NOMO-1 treated with DMSO at 0.1 percent for 48 hours (cell line): ENCODE measurements around the gene AFG1L.
"Not testable (repeated sequence)": the region's sequence is repeated elsewhere in the genome, so short reads cannot be mapped to it uniquely, and the experiment has no call there.

ENCODE experiments used
- DNase-seq: peaks from one replicate; lab custom pipeline; 2025; ENCODE audit not compliant: unreplicated experiment; lab: John Stamatoyannopoulos, UW

Gene AFG1L

DNA sequence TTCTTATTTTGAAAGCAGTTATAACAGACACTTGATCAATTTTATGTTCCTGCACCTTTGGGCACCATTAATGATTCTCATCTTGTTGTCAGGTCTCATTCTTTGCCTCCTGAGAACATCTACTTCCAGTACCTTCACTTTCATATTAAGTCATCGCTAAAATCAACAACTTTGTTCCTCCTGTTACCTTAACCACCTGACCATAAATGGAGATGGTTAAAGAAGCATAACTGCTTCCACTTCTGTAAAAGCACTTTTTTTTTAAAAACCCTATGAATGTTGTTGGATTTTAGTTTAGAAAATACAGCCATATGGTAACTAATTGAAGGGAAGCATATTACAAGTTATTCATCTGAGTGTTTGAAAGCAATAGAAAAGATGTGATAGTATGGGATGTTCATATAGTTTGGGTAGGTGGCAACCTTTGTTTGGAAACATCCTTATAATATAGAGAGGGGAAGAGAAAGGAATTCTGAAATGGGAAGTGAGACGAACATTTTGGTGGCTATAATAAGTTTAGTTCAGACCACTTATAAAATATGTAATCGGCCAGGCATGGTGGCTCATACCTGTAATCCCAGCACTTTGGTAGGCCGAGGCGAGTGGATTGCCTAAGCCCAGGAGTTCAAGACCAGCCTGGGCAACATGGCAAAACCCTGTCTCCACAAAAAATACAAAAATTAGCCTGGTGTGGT lies 53.9 kb downstream of the AFG1L start:
- DNase-seq: peak; percentile 54

DNA sequence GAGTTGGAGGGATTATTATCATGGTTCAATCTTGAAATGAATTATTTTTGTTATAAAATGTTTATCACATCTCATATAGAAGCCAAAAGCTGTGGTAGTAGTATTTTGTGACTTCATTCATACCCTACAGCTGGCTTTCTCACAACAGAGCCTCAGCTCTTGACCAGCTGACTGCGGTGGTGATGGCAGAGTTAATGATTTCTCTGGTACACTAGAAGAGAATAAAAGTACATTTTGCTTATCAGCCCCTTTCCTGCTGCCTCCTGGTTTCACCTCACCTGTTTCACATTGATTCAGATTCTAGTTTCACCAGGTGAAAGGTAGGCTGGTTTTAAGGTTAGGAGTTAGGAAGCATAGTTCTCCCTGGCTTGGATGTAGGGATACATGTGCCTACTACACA lies 55.7 kb downstream of the AFG1L start:
- DNase-seq: no peak

DNA sequence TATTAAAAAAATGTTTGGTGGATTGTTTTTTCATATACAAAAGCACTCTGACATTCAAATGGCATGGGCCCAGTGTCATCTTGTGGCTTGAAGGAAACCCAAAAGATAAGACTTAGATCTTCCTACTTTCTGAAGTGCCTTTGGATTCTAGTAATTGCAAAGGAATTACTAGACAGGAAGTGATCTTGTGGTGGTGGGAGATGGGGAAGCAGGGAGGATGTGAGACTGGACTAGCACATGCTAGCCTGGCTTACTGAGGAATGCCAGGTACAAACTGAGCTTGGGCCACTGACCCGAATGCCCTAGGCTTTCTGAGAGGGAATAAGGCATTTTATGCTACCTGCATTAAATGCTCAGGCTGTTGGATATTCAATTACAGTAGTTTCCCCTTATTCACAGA lies 59.0 kb downstream of the AFG1L start:
- DNase-seq: no peak

DNA sequence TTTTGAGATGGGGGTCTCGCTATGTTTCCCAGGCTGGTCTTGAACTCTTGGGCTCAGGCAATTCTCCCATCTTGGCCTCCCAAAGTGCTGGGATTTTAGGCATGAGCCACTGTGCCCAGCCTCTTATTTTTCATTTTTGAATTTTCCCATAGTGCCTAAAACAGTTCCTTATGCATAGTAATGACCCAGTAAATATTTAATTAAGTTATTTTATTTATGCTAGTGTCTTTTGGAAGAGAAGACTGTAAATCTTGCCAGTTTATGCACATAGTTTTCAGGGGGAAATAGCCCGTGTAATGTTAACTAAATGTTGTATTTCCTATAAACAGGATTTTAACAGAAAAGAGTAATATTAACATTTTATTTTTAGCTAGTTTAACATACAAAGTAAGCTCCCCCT lies 60.3 kb downstream of the AFG1L start:
- DNase-seq: no peak

DNA sequence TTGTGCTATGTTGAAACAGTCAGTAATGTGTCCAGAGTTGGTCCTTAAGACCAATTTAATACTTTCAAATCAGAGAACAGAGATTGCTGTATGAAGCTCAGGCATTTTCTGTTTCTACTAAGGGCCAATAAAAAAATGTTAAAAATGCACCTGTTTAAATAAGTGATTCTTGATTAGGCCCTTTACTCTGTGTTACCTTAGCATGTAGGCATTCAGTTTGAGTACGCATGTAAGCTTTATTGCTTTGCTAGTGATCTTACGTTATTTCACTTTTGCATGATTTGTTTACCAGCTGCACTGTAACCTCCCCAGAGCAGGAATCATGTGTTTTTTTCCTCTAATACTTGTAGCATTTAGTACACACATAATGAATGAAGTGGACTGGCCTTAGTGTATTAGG lies 61.0 kb downstream of the AFG1L start:
- no peak for DNase-seq

DNA sequence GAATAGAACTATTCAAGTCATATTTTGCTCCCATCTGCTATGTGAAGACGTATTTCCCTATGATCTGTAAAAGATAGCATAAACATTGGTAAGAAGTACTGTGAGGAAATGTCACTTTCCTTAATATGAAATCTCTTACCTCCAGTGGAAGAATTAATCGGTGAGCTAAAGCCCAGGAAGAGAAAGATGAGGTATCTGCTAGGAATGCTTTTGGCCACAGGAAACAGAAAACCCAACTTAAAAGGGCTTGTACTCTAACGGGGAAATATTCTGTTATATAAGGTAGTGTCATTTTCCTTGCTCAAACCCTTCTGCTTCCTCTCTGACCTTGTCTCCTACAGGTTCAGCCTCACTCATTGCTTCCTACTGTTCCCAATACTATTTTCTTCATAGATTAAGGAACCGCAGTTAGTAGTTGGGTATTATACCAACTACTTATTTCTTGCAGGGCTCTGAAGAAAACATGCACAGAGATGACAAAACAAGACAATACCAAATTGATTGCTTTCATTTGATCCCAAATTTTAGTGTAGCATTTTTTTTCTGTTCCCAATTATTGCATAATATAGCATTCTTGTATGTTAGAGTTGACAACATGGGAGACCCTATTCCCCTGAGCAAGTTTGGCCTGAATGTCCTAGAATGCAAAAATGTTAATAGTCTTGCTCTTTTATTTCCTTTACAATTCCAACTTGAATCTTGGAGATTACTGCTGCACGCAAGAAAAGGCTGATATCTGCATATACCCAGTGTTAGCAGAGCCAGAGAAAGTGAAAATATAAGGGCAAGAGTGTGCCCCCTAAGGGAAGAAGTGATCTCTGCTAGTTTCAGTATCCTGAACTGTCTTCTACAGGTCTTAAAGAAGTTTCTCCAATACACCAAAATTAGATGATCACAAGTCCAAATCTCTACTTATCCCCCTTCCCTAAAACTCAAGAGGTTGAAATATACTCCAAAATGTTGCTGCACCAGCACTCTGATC lies 65.3 kb downstream of the AFG1L start:
- peak; percentile 35 for DNase-seq

GRCh38 chr6:108360919-108361311 lies 66.1 kb downstream of the AFG1L start:
- no peak for DNase-seq

DNA sequence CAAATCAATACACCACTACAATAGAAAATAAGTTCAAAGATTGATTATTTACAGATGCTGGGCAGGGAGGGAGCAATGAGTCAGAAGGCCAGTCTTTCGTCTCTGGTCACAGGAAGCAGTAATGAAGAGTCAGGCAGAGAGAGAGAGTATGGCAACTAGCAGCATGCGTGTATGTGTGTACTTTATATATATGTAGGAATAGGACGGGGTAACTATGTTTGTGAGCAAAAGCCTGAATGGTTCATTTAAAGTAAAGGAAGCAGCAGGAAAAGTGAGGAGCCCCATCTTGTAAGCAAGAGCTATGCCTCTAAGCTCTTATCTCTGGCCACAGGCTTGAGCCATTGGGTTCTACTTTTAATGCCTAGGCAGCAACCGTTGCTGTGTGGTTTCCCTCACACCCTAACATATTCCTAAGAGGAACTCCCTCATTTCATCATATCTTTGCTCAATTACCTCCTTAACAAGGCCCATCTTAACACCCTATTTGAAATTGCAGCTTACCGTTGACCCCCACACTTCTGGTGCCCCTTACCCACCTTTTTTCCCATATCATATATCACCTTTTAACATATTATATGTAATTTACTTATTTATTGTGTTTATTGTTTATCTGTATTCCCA lies 66.6 kb downstream of the AFG1L start:
- DNase-seq: peak; percentile 86

DNA sequence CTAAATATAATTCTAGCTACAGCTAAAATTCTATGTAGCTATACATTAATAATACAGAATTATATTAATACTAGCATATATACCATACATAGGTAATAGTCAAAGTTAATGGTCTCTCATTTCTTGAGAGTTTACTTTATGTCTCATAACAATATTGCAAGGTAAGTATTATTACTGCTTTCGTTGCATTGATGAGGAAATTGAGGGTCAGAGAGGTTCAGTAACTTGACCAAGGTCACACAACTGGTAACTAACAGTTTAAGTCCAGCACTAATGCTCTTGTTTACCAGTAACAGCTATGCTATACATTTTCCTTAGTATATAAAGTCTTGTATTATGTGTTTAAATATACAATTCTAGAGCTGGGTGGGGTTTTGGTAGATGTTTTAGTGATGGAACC lies 67.6 kb downstream of the AFG1L start:
- no peak for DNase-seq

GRCh38 chr6:108363113-108363512 lies 68.3 kb downstream of the AFG1L start:
- no peak for DNase-seq

- DNase-seq: no peak
These were observed 69.0 kb downstream of the AFG1L start for GRCh38 chr6:108363889-108364313.

GRCh38 chr6:108364470-108364869 lies 69.6 kb downstream of the AFG1L start:
- peak; percentile 1 for DNase-seq

- peak; percentile 41 for DNase-seq
These were observed 70.6 kb downstream of the AFG1L start for GRCh38 chr6:108365478-108365877.

DNA sequence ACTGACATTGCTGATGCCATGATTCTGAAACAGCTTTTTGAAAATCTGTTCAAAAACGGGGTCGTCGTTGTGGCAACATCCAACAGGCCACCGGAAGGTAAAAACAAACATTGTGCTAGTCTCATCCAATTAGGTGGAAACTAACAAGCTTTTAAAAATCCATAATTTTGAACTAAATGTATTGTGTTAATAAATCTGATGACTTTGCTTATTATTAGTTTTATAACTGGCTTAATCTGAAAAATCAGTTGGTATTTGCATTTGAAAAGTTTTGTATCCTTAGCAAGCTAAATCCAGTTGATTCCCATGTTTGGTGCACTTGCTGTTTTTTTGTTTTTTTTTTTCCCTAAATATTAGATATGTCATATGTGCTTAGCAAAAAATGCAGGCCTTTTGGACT lies 71.4 kb downstream of the AFG1L start:
- DNase-seq: no peak

GRCh38 chr6:108368431-108369030 lies 73.7 kb downstream of the AFG1L start:
- peak; percentile 40 for DNase-seq

DNA sequence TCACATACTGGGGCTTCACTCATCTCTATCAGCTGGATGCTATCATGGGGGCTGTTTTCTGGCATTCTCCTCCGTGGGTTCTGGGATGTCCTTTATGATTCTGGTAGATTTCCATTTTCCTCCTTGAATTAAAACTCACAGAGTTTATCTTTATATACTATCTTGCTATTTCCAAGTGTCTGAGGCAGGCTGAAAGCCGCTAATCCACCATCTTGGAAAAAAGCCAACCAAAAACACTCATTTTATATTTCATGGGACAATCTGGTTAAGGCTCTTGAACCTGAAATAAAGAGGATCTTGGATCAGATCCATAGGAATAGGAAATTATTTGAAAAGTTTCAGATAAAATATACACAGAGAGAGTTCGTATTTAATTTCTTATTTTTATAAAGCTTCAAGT lies 86.0 kb downstream of the AFG1L start:
- no peak for DNase-seq

GRCh38 chr6:108383981-108384380 lies 89.1 kb downstream of the AFG1L start:
- no peak for DNase-seq

DNA sequence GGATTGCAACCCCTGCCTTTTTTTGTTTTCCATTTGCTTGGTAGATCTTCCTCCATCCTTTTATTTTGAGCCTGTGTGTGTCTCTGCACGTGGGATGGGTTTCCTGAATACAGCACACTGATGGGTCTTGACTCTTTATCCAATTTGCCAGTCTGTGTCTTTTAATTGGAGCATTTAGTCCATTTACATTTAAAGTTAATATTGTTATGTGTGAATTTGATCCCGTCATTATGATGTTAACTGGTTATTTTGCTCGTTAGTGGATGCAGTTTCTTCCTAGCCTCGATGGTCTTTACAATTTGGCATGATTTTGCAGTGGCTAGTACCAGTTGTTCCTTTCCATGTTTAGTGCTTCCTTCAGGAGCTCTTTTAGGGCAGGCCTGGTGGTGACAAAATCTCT lies 94.3 kb downstream of the AFG1L start:
- not testable (repeated sequence) for DNase-seq

- no peak for DNase-seq
These were observed 100.4 kb downstream of the AFG1L start for GRCh38 chr6:108395297-108395696.

- DNase-seq: no peak
These were observed 108.4 kb downstream of the AFG1L start for GRCh38 chr6:108403236-108403635.

GRCh38 chr6:108406943-108407342 lies 112.1 kb downstream of the AFG1L start:
- DNase-seq: no peak
